ENCODE measurements around the gene OR4M1.
A peak's percentile ranks its signal among the peaks of the same experiment; 100 is the strongest.
"Not testable (repeated sequence)": the region's sequence is repeated elsewhere in the genome, so short reads cannot be mapped to it uniquely, and the experiment has no call there.

OR4M1 gene

GRCh38 chr14:19773204-19773603 is at the start of gene OR4M1:
OR4M1 (plus strand) TSS chr14:19773504; CDS start chr14:19780323, 6,819 bp downstream.
- FAIRE-seq: not testable (repeated sequence)

GRCh38 chr14:19729359-19729758 is 43.9 kb upstream of the OR4M1 start:
- no peak for FAIRE-seq

- FAIRE-seq: no peak
These were observed 43.5 kb upstream of the OR4M1 start for GRCh38 chr14:19729763-19730162.

- FAIRE-seq: not testable (repeated sequence)
These were observed 39.4 kb upstream of the OR4M1 start for GRCh38 chr14:19733893-19734292.

- no peak for FAIRE-seq
These were observed 30.0 kb upstream of the OR4M1 start, which contains the start of gene OR4Q3 for GRCh38 chr14:19743256-19743655. OR4Q3 (plus strand) TSS chr14:19743571.

GRCh38 chr14:19752316-19752715 is 21.0 kb upstream of the OR4M1 start:
- FAIRE-seq: not testable (repeated sequence)

- no peak for FAIRE-seq
These were observed 19.1 kb upstream of the OR4M1 start for GRCh38 chr14:19754172-19754571.

GRCh38 chr14:19771491-19771890 is 1.8 kb upstream of the OR4M1 start:
- FAIRE-seq: not testable (repeated sequence)

GRCh38 chr14:19771895-19772430 is 1.3 kb upstream of the OR4M1 start:
- FAIRE-seq: no peak

GRCh38 chr14:19772454-19772853 is 850 bp upstream of the OR4M1 start:
- not testable (repeated sequence) for FAIRE-seq

- FAIRE-seq: peak; percentile 85
These were observed 2.3 kb downstream of the OR4M1 start for GRCh38 chr14:19775587-19775986.

- not testable (repeated sequence) for FAIRE-seq
These were observed 12.5 kb downstream of the OR4M1 start for GRCh38 chr14:19785848-19786247.

- not testable (repeated sequence) for FAIRE-seq
These were observed 14.0 kb downstream of the OR4M1 start for GRCh38 chr14:19787318-19787717.

- not testable (repeated sequence) for FAIRE-seq
These were observed 14.8 kb downstream of the OR4M1 start for GRCh38 chr14:19788150-19788549.

- not testable (repeated sequence) for FAIRE-seq
These were observed 23.3 kb downstream of the OR4M1 start for GRCh38 chr14:19796520-19797108.

GRCh38 chr14:19799880-19800279 is 26.6 kb downstream of the OR4M1 start:
- FAIRE-seq: no peak

- FAIRE-seq: no peak
These were observed 27.2 kb downstream of the OR4M1 start for GRCh38 chr14:19800282-19801117.

GRCh38 chr14:19801118-19801464 is 27.8 kb downstream of the OR4M1 start:
- no peak for FAIRE-seq

- not testable (repeated sequence) for FAIRE-seq
These were observed 30.2 kb downstream of the OR4M1 start, which contains the start of gene OR4N2 for GRCh38 chr14:19803470-19803869. OR4N2 (plus strand) TSS chr14:19803770; CDS start chr14:19827449, 23,679 bp downstream.

- not testable (repeated sequence) for FAIRE-seq
These were observed 40.0 kb downstream of the OR4M1 start for GRCh38 chr14:19813171-19813920.

GRCh38 chr14:19819879-19820278 is 46.6 kb downstream of the OR4M1 start:
- FAIRE-seq: not testable (repeated sequence)

- not testable (repeated sequence) for FAIRE-seq
These were observed 47.7 kb downstream of the OR4M1 start for GRCh38 chr14:19821016-19821415.

GRCh38 chr14:19823178-19823577 is 49.9 kb downstream of the OR4M1 start:
- no peak for FAIRE-seq

Measured in endometrium (tissue), 2 donors.